Neutrophil (primary cell): ENCODE results near the gene MAU2.
A peak's percentile ranks its signal among the peaks of the same experiment; 100 is the strongest.

ENCODE experiments used
- H3K27ac ChIP-seq: fragments of 200-600 bp; sonication (generic); 2 replicates; pipeline ENCODE4 v1.5.1; 2016; ENCODE audit warnings: mild to moderate bottlenecking, moderate library complexity
- H3K27me3 ChIP-seq: fragments of 200-600 bp; sonication (generic); 2 replicates; pipeline ENCODE4 v1.6.0; 2016; ENCODE audit warnings: mild to moderate bottlenecking
- H3K36me3 ChIP-seq: fragments of 200-600 bp; sonication (generic); 2 replicates; pipeline ENCODE4 v1.5.1; 2017
- H3K4me1 ChIP-seq, 2 experiments: fragments of 200-600 bp in 1 of 2; sonication (generic) in 1 of 2; 1 replicate in 1 of 2; 2 replicates in 1 of 2; pipeline versions ENCODE4 v1.5.1 to v1.6.1; 2013 to 2016; ENCODE audit warnings: low read depth in 1 of 2, low read length in 1 of 2, mild to moderate bottlenecking in 1 of 2, moderate library complexity in 1 of 2; ENCODE audit not compliant: control insufficient read depth in 1 of 2, insufficient read depth in 1 of 2
- H3K4me3 ChIP-seq, 2 experiments: fragments of 200-600 bp in 1 of 2; sonication (generic) in 1 of 2; 1 replicate in 1 of 2; 2 replicates in 1 of 2; pipeline ENCODE4 v1.5.1; 2013 to 2016; ENCODE audit warnings: low read depth in 1 of 2, low read length in 1 of 2, mild to moderate bottlenecking in 1 of 2, moderate library complexity in 1 of 2
- H3K9me3 ChIP-seq: fragments of 200-600 bp; sonication (generic); 2 replicates; pipeline ENCODE4 v1.5.1; 2016
- TF ChIP-seq, protein P1 (sequence below): fragments of 200-600 bp; sonication (generic); IDR thresholded peaks from 2 replicates; pipeline ENCODE4 v1.5.1; 2016; ENCODE audit warnings: antibody characterized with exemption

Gene MAU2

DNA sequence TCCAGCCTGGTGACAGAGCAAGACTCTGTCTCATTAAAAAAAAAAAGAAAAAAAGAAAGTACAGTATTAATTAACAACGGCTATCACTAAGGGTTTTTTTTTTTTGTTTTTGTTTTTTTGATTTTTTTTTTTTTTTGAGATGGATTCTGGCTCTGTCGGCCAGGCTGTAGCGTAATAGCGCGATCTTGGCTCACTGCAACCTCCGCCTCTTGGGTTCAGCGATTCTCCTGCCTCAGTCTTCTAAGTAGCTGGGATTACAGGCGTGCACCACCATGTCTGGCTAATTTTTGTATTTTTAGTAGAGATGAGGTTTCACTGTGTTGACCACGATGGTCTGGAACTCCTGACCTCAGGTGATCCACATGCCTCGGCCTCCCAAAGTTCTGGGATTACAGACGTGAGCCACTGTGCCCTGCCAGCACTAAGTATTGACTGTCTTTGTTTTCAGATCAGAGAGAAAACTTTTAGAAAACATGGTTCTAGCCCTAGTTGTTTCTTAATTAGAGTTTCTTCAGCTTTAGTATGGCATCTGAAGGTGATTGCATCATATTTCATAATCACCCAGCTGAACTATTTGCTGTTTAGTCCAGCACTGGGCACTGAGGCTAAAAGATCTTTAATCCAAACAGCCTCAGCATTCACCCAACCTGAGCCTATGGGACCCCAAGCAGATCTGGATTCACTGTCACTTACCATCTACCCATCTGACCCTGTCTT is 82.2 kb downstream of the MAU2 start:
- no peaks in the 10 kb centered on the region for H3K36me3 ChIP-seq
- H3K4me1 ChIP-seq, result peaks cover 52 to 71% of the 10 kb centered on the region in 2 experiments
- H3K4me3 ChIP-seq, result peak overlapping the region; percentile 38 to 42
- H3K27me3 ChIP-seq, result no peaks in the 10 kb centered on the region
- peak overlapping the region; percentile 86 for H3K27ac ChIP-seq
- H3K9me3 ChIP-seq, result no peaks in the 10 kb centered on the region
- TF ChIP-seq, protein P1, sequence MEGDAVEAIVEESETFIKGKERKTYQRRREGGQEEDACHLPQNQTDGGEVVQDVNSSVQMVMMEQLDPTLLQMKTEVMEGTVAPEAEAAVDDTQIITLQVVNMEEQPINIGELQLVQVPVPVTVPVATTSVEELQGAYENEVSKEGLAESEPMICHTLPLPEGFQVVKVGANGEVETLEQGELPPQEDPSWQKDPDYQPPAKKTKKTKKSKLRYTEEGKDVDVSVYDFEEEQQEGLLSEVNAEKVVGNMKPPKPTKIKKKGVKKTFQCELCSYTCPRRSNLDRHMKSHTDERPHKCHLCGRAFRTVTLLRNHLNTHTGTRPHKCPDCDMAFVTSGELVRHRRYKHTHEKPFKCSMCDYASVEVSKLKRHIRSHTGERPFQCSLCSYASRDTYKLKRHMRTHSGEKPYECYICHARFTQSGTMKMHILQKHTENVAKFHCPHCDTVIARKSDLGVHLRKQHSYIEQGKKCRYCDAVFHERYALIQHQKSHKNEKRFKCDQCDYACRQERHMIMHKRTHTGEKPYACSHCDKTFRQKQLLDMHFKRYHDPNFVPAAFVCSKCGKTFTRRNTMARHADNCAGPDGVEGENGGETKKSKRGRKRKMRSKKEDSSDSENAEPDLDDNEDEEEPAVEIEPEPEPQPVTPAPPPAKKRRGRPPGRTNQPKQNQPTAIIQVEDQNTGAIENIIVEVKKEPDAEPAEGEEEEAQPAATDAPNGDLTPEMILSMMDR, result no peak

DNA sequence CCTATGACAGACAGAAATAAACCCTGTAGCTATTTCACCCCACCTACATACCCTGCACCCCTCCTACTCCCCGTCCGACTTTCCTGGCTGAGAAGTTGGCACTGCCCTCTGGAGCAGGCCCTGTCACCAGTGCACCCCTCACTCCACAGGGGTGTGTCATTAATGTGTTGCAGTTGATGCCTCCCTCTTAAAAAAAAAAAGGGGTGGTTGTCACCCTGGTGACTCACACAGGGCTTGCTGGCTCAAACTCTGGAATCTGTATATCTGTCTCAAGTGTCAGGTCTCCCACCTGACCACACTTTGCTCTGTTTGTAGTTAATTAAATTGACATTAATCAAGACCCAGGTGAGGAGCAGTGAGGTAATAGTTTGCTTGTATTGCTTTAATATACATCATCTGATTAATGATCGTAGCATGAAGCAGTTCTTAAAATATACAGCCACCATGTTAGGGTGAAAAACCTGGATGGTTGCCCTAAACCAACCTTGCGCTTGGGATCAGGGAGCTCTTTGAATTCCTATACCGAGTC is 82.8 kb downstream of the MAU2 start:
- no peaks in the 10 kb centered on the region for H3K36me3 ChIP-seq
- H3K4me3 ChIP-seq, result peak overlapping the region; percentile 38 to 42
- peak overlapping the region; percentile 86 for H3K27ac ChIP-seq
- no peaks in the 10 kb centered on the region for H3K27me3 ChIP-seq
- H3K9me3 ChIP-seq, result no peaks in the 10 kb centered on the region
- TF ChIP-seq, protein P1, result no peak
- H3K4me1 ChIP-seq, result peaks cover 59 to 77% of the 10 kb centered on the region in 2 experiments

DNA sequence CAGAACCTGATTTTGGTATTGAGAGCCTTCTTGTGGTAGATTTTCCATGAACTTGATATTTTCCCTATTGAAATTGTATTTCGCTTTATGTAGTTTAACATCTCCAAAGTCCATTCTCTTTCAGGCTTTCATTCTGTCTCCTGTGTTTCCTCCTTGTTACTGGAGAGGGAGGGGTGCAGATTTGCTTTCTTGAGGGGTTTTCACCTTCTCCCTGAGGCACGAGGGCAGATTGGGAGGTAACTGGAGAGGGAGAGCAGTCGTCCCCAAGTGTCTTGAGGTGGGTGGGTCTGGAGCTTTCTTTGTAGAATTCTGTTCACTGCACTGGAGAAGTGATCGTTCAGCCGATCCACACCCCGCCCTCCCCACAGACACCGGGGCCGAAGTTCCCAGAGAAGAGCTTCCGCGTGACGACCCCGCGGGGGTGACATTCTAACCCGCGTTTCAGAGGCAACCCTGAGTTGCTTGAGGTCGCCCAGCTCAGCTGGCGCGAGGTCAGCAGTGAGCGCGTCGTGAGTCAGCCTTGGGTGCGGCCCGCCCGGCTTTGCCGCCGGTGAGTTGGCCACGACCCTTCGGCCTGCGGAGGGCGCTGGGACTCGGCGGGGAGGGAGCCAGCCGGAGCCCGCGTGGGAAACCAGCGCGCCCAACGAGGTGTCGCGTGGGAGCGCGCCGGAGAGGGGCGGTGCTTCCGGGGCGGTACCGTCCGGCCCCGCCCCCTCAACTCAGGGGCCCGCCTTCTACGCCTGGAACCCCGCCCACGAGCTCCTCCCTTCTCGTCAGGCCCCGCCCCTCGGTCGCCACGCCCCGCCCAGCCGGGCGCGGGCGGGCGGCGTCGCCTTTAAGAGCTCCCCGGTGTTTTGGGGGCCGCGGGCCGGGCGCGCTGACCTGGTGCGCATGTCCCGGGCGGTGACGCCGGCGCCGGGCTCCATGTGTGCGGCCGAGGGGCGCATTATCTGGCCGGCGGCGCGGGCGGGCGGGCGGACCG is 84.5 kb downstream of the MAU2 start, which contains the start of gene GATAD2A:
Gene GATAD2A (plus strand): TSS at position 797 of the 982 bp plus-strand sequence. CDS start 59,671 bp downstream, outside the sequence.
- peaks cover 70 to 81% of the 10 kb centered on the region in 2 experiments for H3K4me1 ChIP-seq
- TF ChIP-seq, protein P1, result peak; percentile 61

DNA sequence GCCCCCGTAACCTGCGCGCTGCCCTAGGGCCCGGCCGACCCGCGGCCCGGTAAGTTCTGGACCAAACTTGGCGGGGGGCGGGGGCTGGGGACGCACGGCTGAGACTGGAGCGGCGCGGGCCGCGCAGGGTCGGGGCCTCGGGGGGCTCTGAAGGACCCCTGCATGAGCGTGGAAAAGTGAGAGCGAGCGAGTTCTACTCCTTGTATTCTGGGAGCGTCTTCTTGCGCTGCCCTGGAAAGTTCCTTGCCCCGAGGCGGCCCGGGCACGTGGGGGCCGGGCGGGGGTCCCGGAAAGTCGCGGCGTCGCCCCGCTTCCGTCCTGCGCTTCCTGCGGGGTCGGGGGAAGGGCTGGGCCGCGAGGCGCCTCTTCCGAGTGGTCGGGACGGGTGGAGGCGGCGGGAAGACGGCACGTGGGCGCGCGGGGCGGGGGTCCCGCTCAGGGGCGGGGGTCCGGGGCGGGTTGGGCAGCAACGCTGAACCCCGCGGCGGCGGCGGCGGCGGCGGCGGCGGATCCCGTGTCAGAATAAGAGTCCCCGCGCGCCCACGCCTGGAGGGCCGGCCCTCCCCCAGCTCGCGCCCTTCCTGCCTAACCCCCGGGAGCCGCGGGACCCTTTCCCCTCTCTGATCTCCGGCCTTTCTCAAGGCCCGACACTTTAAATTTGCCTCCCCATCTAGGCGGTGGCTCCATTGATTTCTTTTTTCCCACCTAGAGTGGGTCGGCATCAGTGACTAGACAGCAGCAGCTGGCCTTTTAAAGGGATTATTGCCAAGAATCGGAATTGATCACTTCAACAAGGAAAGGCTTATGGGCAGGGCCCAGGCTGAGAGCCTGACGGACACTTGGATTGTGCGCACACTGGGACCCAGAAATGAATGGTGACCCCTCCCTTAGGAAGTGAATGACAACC is 85.6 kb downstream of the MAU2 start:
- peak overlapping the region; percentile 74 to 77 for H3K4me3 ChIP-seq
- H3K27me3 ChIP-seq, result no peaks in the 10 kb centered on the region
- no peaks in the 10 kb centered on the region for H3K36me3 ChIP-seq
- H3K4me1 ChIP-seq, result peaks cover 66 to 84% of the 10 kb centered on the region in 2 experiments
- no peaks in the 10 kb centered on the region for H3K9me3 ChIP-seq
- TF ChIP-seq, protein P1, result no peak
- H3K27ac ChIP-seq, result peak overlapping the region; percentile 85

More for the DNA sequence above, 84.5 kb downstream of the MAU2 start, which contains the start of gene GATAD2A:
- no peaks in the 10 kb centered on the region for H3K27me3 ChIP-seq
- peak within 1 kb of the TSS; percentile 85 for H3K27ac ChIP-seq
- no peaks in the 10 kb centered on the region for H3K36me3 ChIP-seq
- H3K4me3 ChIP-seq, result peak within 1 kb of the TSS; percentile 74 to 77
- no peaks in the 10 kb centered on the region for H3K9me3 ChIP-seq
